NCI-H2227 treated with DMSO at 0.1 percent for 48 hours (cell line): ENCODE measurements around the gene ADAMTS9.

Experiments used
- DNase-seq: peaks from one replicate; lab custom pipeline; 2025; lab: John Stamatoyannopoulos, UW

The ADAMTS9 gene

GRCh38 chr3:64489361-64490044, 198.3 kb downstream of the ADAMTS9 start:
- peak; percentile 78 for DNase-seq

- no peak for DNase-seq
These were observed 198.9 kb downstream of the ADAMTS9 start for GRCh38 chr3:64488939-64489338.

GRCh38 chr3:64484289-64484992, 203.4 kb downstream of the ADAMTS9 start:
- peak; percentile 65 for DNase-seq

- no peak for DNase-seq
These were observed 204.3 kb downstream of the ADAMTS9 start for GRCh38 chr3:64483467-64483866.

DNA sequence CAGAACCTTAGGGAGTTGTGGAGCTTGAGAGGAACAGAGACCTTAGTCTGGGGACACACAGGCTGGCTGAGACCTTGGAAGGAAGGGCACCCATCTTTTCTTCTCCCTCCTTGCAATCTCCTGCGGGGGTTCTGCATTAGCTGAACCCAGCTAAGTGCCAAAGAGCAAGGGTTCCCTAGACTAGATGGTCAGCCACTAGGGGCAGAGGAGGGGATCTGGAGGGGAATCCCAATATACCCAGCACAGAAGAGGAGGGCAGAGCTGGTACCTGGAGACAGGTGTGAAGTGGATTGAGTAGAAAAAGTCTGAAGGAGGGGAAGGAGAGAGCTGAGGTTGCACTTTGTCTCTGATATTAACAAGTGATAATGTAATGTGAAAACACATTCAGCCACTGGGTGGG, 212.8 kb downstream of the ADAMTS9 start:
- DNase-seq, result no peak

GRCh38 chr3:64473466-64473865, 214.3 kb downstream of the ADAMTS9 start:
- DNase-seq, result no peak

DNA sequence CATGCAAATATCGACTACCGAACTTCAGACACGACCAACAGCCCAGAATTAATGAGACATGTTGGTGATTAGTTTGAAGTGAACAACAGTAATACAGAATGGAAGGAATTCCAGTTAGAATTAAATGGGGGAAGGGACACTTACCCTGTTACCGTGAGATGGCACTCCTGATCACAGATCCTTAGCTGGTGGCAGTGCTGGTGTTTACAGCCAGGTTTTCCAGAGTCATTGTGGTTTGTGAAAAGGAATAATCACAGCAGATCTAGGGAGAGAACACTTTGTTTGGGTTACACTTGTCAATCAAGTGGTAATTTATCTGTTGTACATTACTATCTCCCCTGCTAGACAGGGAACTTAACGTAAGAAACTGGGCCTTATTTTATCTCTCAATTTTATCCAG, 217.4 kb downstream of the ADAMTS9 start:
- no peak for DNase-seq

DNA sequence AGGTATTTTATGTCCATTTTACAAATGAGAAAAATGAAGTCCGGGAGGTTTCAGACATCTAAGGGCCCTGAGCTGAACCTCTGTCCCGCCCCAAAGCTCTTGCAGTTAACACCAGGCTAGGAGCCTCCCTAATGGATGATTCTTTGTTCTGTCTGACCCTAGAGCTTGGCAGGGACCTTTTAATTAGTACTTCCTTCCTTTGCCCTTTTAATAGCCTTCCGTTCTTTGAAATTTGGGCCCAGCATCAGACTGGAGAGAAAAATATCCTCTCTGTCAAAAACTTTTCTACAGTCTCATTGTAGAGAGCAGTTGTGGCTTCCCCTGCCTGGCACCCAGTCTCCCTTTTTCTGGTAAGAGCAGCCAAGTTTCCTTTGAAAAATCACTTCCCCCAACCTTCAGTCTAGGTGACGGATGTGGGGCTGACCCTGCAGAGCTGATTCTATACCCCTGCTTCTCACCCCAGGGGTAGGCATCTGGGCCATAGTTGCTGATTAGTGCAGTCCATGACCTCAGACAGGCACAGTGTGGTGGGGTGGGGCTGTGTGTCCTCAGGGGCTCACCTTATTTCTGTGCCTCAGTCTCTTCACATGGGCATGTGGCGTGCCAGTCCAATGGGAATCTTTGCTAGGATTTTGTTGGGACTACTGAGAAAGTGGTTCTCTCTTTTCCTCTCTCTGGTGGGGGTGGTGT, 220.4 kb downstream of the ADAMTS9 start:
- DNase-seq, result no peak
